ENCODE data around the gene STRIT1.
A peak's percentile ranks its signal among the peaks of the same experiment; 100 is the strongest.

The STRIT1 gene

DNA sequence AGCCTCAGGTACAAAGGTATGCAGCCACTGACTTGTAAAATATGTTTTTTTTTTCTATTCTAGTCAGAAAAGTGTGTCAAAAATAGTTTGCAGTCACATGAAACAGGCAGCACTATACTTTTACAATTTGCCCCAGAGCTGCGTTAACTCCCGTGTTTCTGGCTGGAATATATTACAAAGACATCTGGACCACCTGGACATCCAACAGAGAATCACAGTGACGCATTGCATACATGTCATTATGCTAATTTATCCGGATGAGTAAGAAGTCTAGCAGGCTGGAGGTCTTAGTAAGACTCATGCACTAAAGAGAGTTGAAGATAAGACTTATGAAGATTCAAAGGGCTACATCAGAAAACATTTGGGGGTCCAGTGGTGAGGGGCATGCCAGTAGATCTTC, 39.2 kb upstream of the STRIT1 start:
- Histone ChIP-seq H3K4me2 (ENCODE audit: insufficient read depth, low read length) (no peak overlapping the region), H3K9me3 (ENCODE audit: insufficient read depth, low read length, severe bottlenecking) (no peaks in the 10 kb centered on the region), H3K27ac (ENCODE audit: low read length) (no peak overlapping the region), H4K20me1 (ENCODE audit: insufficient read depth, low read length) (no peaks in the 10 kb centered on the region), H3K9ac (ENCODE audit: low read depth, low read length) (no peak overlapping the region), H2AFZ (ENCODE audit: low read depth, low read length) (0 out of 2 replicates have a peak overlapping the region, but pooled peaks have one; percentile 21), H3K79me2 (ENCODE audit: insufficient read depth, low read length) (no peaks in the 10 kb centered on the region), H3K4me3 (ENCODE audit: low read depth in 1 of 2, low read length in 2 of 2) (no peak overlapping the region), H3K4me1 (ENCODE audit: insufficient read depth, low read length) (peaks cover 28% of the 10 kb centered on the region), H3K36me3 (ENCODE audit: insufficient read depth, low read length) (no peaks in the 10 kb centered on the region), H3K27me3 (ENCODE audit: insufficient read depth, low read length, poor library complexity) (no peaks in the 10 kb centered on the region)
- ATAC-seq (ENCODE audit: insufficient read depth, low read depth), result no peak
- TF ChIP-seq, protein P1, sequence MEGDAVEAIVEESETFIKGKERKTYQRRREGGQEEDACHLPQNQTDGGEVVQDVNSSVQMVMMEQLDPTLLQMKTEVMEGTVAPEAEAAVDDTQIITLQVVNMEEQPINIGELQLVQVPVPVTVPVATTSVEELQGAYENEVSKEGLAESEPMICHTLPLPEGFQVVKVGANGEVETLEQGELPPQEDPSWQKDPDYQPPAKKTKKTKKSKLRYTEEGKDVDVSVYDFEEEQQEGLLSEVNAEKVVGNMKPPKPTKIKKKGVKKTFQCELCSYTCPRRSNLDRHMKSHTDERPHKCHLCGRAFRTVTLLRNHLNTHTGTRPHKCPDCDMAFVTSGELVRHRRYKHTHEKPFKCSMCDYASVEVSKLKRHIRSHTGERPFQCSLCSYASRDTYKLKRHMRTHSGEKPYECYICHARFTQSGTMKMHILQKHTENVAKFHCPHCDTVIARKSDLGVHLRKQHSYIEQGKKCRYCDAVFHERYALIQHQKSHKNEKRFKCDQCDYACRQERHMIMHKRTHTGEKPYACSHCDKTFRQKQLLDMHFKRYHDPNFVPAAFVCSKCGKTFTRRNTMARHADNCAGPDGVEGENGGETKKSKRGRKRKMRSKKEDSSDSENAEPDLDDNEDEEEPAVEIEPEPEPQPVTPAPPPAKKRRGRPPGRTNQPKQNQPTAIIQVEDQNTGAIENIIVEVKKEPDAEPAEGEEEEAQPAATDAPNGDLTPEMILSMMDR (IDR thresholded peaks at IDR 0.05; ENCODE audit: borderline replicate concordance, extremely low read depth, low read length, poor library complexity, severe bottlenecking), result no peak
- no peak for TF ChIP-seq EZH2 (IDR thresholded peaks at IDR 0.05; ENCODE audit: borderline replicate concordance, low read depth, low read length, severe bottlenecking)
- DNase-seq, result no peak

DNA sequence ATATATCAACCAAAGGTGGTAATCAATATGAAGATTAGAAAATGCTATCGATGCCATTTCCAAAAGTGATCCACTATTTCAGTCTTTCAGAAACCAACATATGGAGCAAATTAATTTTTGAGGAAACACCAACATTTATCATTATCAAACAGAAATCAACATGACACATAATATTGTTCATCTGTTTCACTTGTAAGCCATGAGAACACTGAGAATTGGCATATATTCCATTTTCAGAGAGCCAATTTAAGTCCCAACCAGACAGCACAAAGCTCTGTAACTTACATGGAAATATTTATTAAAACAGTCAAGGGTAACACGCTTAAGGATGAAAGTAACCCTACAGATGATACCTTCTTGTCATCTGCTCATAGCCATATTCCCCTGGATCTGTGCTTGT, 37.6 kb upstream of the STRIT1 start:
- no peak overlapping the region for H3K9ac ChIP-seq (ENCODE audit: low read depth, low read length)
- peaks cover 24% of the 10 kb centered on the region for H3K4me1 ChIP-seq (ENCODE audit: insufficient read depth, low read length)
- H2AFZ ChIP-seq (ENCODE audit: low read depth, low read length), result no peak overlapping the region
- H3K27ac ChIP-seq (ENCODE audit: low read length), result no peak overlapping the region
- H3K27me3 ChIP-seq (ENCODE audit: insufficient read depth, low read length, poor library complexity), result no peaks in the 10 kb centered on the region
- H3K36me3 ChIP-seq (ENCODE audit: insufficient read depth, low read length), result no peaks in the 10 kb centered on the region
- ATAC-seq (ENCODE audit: insufficient read depth, low read depth) (no peak), DNase-seq (no peak)
- H4K20me1 ChIP-seq (ENCODE audit: insufficient read depth, low read length), result no peaks in the 10 kb centered on the region
- no peaks in the 10 kb centered on the region for H3K9me3 ChIP-seq (ENCODE audit: insufficient read depth, low read length, severe bottlenecking)
- TF ChIP-seq EZH2 (IDR thresholded peaks at IDR 0.05; ENCODE audit: borderline replicate concordance, low read depth, low read length, severe bottlenecking), result no peak
- TF ChIP-seq, protein P1 (IDR thresholded peaks at IDR 0.05; ENCODE audit: borderline replicate concordance, extremely low read depth, low read length, poor library complexity, severe bottlenecking), result no peak
- no peak overlapping the region for H3K4me3 ChIP-seq (ENCODE audit: low read depth in 1 of 2, low read length in 2 of 2)
- no peaks in the 10 kb centered on the region for H3K79me2 ChIP-seq (ENCODE audit: insufficient read depth, low read length)
- no peak overlapping the region for H3K4me2 ChIP-seq (ENCODE audit: insufficient read depth, low read length)

DNA sequence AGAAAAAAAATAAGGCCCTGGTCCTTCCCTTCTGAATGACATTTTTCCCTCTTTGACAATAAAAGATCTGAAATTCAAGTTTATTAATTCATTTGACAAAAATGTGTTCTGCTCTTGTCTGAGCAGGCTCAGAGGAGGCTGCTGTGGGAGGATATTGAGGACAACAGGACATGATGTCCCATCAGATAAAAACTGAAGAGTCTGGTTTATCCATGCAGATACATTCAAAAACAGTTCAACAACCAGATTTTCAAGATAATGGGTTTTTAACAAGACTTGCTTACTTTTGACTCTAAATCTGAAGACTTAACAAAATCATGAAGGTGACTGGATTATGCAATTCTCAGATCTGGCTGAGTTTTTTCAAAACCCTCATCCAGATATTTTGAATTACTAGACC, 36.9 kb upstream of the STRIT1 start:
- Histone ChIP-seq H3K9ac (ENCODE audit: low read depth, low read length) (no peak overlapping the region), H2AFZ (ENCODE audit: low read depth, low read length) (no peak overlapping the region), H3K27ac (ENCODE audit: low read length) (no peak overlapping the region), H3K27me3 (ENCODE audit: insufficient read depth, low read length, poor library complexity) (no peaks in the 10 kb centered on the region), H3K9me3 (ENCODE audit: insufficient read depth, low read length, severe bottlenecking) (no peaks in the 10 kb centered on the region), H3K79me2 (ENCODE audit: insufficient read depth, low read length) (no peaks in the 10 kb centered on the region), H3K36me3 (ENCODE audit: insufficient read depth, low read length) (no peaks in the 10 kb centered on the region), H4K20me1 (ENCODE audit: insufficient read depth, low read length) (no peaks in the 10 kb centered on the region), H3K4me1 (ENCODE audit: insufficient read depth, low read length) (peaks cover 17% of the 10 kb centered on the region), H3K4me3 (ENCODE audit: low read depth in 1 of 2, low read length in 2 of 2) (no peak overlapping the region), H3K4me2 (ENCODE audit: insufficient read depth, low read length) (no peak overlapping the region)
- ATAC-seq (ENCODE audit: insufficient read depth, low read depth) (no peak), DNase-seq (no peak)
- TF ChIP-seq, protein P1 (IDR thresholded peaks at IDR 0.05; ENCODE audit: borderline replicate concordance, extremely low read depth, low read length, poor library complexity, severe bottlenecking), result no peak
- TF ChIP-seq EZH2 (IDR thresholded peaks at IDR 0.05; ENCODE audit: borderline replicate concordance, low read depth, low read length, severe bottlenecking), result no peak
